ENCODE results near the gene CTNND2. TPM values are rescaled to one million over a fixed set of nuclear protein-coding genes. Genes with fewer than 3 reads are reported as not detected.

Gene CTNND2
- total RNA-seq, 1 experiment from 2014 or later = 7.0 TPM

GRCh38 chr5:11777096-11777495 is 127.2 kb downstream of the CTNND2 start:
- H3K36me3 Mint-ChIP-seq (ENCODE audit: insufficient read depth in 1 of 3, low read depth in 3 of 3) = no peaks in the 10 kb centered on the region
- Histone ChIP-seq H2BK12ac (ENCODE audit: insufficient read length, low read depth, low read length) (no peak overlapping the region), H3K23me2 (ENCODE audit: insufficient read length, low read depth, low read length, poor library complexity, severe bottlenecking) (no peaks in the 10 kb centered on the region), H3K79me2 (ENCODE audit: insufficient read depth, low read length) (no peaks in the 10 kb centered on the region), H4K20me1 (ENCODE audit: control insufficient read depth, insufficient read depth, insufficient read length) (no peaks in the 10 kb centered on the region), H3K9ac (ENCODE audit: extremely low read depth, insufficient read length, low read length) (no peak overlapping the region), H2BK5ac (ENCODE audit: insufficient read length, low read length) (no peak overlapping the region), H3K79me1 (ENCODE audit: insufficient read depth, low read depth, low read length, poor library complexity, severe bottlenecking) (no peaks in the 10 kb centered on the region), H3K56ac (ENCODE audit: insufficient read length, low read depth, low read length) (no peak overlapping the region), H3K4ac (ENCODE audit: low read depth, low read length) (no peak overlapping the region), H3K23ac (ENCODE audit: insufficient read length, low read depth, low read length) (no peak overlapping the region), H4K5ac (ENCODE audit: insufficient read length, low read depth, low read length) (no peak overlapping the region), H2BK120ac (ENCODE audit: low read depth, low read length, poor library complexity, severe bottlenecking) (no peak overlapping the region), H4K8ac (replicated peaks; ENCODE audit: insufficient read length, low read depth, low read length) (no peak overlapping the region), H3K9me3 (ENCODE audit: control insufficient read depth, low read depth, low read length) (no peaks in the 10 kb centered on the region), H3K14ac (ENCODE audit: insufficient read depth, low read length) (no peak overlapping the region), H3K18ac (ENCODE audit: insufficient read length, low read depth, low read length) (no peak overlapping the region), H2BK15ac (ENCODE audit: low read depth, low read length) (no peak overlapping the region), H3K27ac (ENCODE audit: insufficient read length, low read depth, low read length) (no peak overlapping the region), H4K91ac (ENCODE audit: insufficient read length, low read depth, low read length) (no peak overlapping the region), H3T11ph (ENCODE audit: low read length) (no peak overlapping the region), H3K4me1 (ENCODE audit: insufficient read depth, low read length) (no peaks in the 10 kb centered on the region), H2AFZ (ENCODE audit: low read length) (no peak overlapping the region), H3K27me3 (ENCODE audit: insufficient read depth, low read length) (no peaks in the 10 kb centered on the region), H2AK5ac (ENCODE audit: insufficient read length, low read length) (no peak overlapping the region), H3K4me2 (ENCODE audit: insufficient read depth, insufficient read length, low read length) (no peak overlapping the region), H2BK20ac (ENCODE audit: low read depth, low read length, poor library complexity, severe bottlenecking) (no peak overlapping the region)
- TF ChIP-seq CTCF (conservative IDR thresholded peaks at IDR 0.05) = no peak
- no peaks in the 10 kb centered on the region for H3K27me3 Mint-ChIP-seq (ENCODE audit: low read depth)
- H3K4me1 Mint-ChIP-seq = peaks cover 0 to 8% of the 10 kb centered on the region in 2 experiments; a peak in 1 of 4 replicates
- no peak overlapping the region for H3K27ac Mint-ChIP-seq
- no peak for DNase-seq
- no peaks in the 10 kb centered on the region; a peak in 2 of 5 replicates for H3K9me3 Mint-ChIP-seq
- WGBS (ENCODE audit: extremely low coverage, insufficient read length, low lambda C conversion rate) = no CpG with 5 or more reads among the region's 2 CpGs
- no peak overlapping the region for H3K4me3 Mint-ChIP-seq
